ENCODE results near the gene UGT2B28.
"Not testable (repeated sequence)": the region's sequence is repeated elsewhere in the genome, so short reads cannot be mapped to it uniquely, and the experiment has no call there.

The UGT2B28 gene

DNA sequence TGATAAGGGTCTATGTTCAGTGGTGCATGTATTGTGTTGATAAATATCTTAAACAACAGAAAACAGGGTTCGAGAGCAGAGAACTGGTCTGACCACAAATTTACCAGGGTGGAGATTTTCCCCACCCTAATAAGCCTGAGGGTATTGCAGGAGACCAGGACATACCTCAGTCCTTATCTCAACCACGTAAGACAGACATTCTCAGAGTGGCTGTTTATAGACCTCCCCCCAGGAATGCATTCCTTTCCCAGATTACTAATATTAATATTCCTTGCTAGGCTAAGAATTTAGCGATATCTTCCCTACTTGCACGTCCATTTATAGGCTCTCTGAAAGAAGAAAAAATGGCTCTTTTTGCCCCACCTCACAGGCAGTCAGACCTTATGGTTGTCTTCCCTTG lies 16.1 kb downstream of the UGT2B28 start:
- not testable (repeated sequence) for H3K4me1 ChIP-seq (ENCODE audit: insufficient read depth, poor library complexity, severe bottlenecking); H3K36me3 ChIP-seq (ENCODE audit: low read depth); H3K4me3 ChIP-seq (ENCODE audit: severe bottlenecking); H3K27ac ChIP-seq (ENCODE audit: poor library complexity, severe bottlenecking); H3K27me3 ChIP-seq (ENCODE audit: insufficient read depth, poor library complexity, severe bottlenecking); DNase-seq (ENCODE audit: low spot score); ATAC-seq (ENCODE audit: low read depth); H3K9me3 ChIP-seq (ENCODE audit: severe bottlenecking)

DNA sequence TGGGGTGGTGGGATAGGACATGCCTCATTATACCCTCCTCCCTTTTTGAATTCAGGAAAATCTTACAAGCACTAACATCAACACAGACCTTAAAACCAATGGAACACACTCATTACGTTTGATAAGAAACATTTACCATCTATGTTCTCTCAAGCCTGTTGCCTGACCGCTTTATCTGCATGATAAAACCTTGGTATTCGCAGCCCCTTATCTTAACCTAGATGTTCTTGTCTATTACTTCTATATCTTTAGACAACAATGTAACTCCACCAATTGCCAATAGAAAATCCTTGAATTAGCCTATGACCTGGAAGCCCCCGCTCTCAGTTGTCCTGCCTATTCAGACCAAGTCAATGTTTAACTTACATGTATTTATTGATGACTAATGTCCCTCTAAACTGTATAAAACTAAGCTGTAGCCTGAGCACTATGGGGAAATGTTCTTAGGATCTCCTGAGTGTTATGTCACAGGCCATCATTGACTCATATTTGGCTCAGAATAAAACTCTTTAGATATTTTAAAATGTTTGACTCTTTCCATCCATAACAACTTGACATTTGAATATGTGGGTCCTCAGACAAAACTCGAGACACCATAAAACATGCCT lies 28.3 kb downstream of the UGT2B28 start:
- DNase-seq (ENCODE audit: low spot score); H3K9me3 ChIP-seq (ENCODE audit: severe bottlenecking); H3K27ac ChIP-seq (ENCODE audit: poor library complexity, severe bottlenecking); H3K4me3 ChIP-seq (ENCODE audit: severe bottlenecking); H3K27me3 ChIP-seq (ENCODE audit: insufficient read depth, poor library complexity, severe bottlenecking); ATAC-seq (ENCODE audit: low read depth); H3K4me1 ChIP-seq (ENCODE audit: insufficient read depth, poor library complexity, severe bottlenecking); H3K36me3 ChIP-seq (ENCODE audit: low read depth): not testable (repeated sequence)

- not testable (repeated sequence) for H3K36me3 ChIP-seq (ENCODE audit: low read depth); H3K9me3 ChIP-seq (ENCODE audit: severe bottlenecking); H3K4me1 ChIP-seq (ENCODE audit: insufficient read depth, poor library complexity, severe bottlenecking); DNase-seq (ENCODE audit: low spot score); H3K4me3 ChIP-seq (ENCODE audit: severe bottlenecking); ATAC-seq (ENCODE audit: low read depth); H3K27ac ChIP-seq (ENCODE audit: poor library complexity, severe bottlenecking); H3K27me3 ChIP-seq (ENCODE audit: insufficient read depth, poor library complexity, severe bottlenecking)
Measured at GRCh38 chr4:69309549-69310076, 29.3 kb downstream of the UGT2B28 start.

- not testable (repeated sequence) for H3K4me1 ChIP-seq (ENCODE audit: insufficient read depth, poor library complexity, severe bottlenecking); H3K9me3 ChIP-seq (ENCODE audit: severe bottlenecking); H3K27ac ChIP-seq (ENCODE audit: poor library complexity, severe bottlenecking); H3K27me3 ChIP-seq (ENCODE audit: insufficient read depth, poor library complexity, severe bottlenecking); ATAC-seq (ENCODE audit: low read depth); H3K4me3 ChIP-seq (ENCODE audit: severe bottlenecking); H3K36me3 ChIP-seq (ENCODE audit: low read depth); DNase-seq (ENCODE audit: low spot score)
Measured at GRCh38 chr4:69310262-69310661, 30.0 kb downstream of the UGT2B28 start.

GRCh38 chr4:69317669-69318298 lies 37.5 kb downstream of the UGT2B28 start:
- ATAC-seq (ENCODE audit: low read depth); DNase-seq (ENCODE audit: low spot score); H3K36me3 ChIP-seq (ENCODE audit: low read depth); H3K4me3 ChIP-seq (ENCODE audit: severe bottlenecking); H3K27ac ChIP-seq (ENCODE audit: poor library complexity, severe bottlenecking); H3K9me3 ChIP-seq (ENCODE audit: severe bottlenecking); H3K27me3 ChIP-seq (ENCODE audit: insufficient read depth, poor library complexity, severe bottlenecking); H3K4me1 ChIP-seq (ENCODE audit: insufficient read depth, poor library complexity, severe bottlenecking): not testable (repeated sequence)
- TF ChIP-seq, protein P1, sequence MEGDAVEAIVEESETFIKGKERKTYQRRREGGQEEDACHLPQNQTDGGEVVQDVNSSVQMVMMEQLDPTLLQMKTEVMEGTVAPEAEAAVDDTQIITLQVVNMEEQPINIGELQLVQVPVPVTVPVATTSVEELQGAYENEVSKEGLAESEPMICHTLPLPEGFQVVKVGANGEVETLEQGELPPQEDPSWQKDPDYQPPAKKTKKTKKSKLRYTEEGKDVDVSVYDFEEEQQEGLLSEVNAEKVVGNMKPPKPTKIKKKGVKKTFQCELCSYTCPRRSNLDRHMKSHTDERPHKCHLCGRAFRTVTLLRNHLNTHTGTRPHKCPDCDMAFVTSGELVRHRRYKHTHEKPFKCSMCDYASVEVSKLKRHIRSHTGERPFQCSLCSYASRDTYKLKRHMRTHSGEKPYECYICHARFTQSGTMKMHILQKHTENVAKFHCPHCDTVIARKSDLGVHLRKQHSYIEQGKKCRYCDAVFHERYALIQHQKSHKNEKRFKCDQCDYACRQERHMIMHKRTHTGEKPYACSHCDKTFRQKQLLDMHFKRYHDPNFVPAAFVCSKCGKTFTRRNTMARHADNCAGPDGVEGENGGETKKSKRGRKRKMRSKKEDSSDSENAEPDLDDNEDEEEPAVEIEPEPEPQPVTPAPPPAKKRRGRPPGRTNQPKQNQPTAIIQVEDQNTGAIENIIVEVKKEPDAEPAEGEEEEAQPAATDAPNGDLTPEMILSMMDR (IDR thresholded peaks at IDR 0.05; ENCODE audit: poor library complexity, severe bottlenecking), result peak; percentile 25

DNA sequence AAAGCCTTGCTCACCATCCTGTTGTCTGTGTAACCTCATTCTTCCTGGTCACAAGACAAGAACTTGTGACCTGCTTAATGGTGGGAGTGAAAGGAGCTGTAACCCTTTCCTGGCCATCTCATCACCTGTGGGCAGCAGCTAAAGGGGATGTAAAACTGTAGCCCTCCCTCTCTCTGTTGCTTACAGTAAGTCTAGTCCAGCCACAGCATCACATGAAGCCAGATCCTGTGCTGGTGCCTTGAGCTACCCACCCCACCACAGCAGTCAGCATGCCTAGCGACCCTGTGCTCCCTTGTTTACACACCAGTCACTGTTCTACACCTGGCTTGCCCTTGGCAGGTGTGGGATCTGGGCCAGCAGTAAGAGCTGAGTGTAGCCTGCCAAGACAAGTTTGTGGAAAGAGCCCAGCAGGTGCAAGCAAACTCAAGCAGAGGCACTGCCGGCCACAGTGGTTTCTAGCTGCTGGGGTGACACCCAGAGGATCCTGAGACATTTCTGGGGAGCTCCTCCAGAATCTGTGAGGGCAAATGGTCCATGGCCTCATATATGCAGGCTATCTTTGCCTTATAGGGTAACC lies 41.0 kb downstream of the UGT2B28 start:
- Histone ChIP-seq H3K4me3 (ENCODE audit: severe bottlenecking) (no peak overlapping the region), H3K27ac (ENCODE audit: poor library complexity, severe bottlenecking) (no peak overlapping the region), H3K4me1 (ENCODE audit: insufficient read depth, poor library complexity, severe bottlenecking) (no peaks in the 10 kb centered on the region), H3K9me3 (ENCODE audit: severe bottlenecking) (no peaks in the 10 kb centered on the region), H3K27me3 (ENCODE audit: insufficient read depth, poor library complexity, severe bottlenecking) (no peaks in the 10 kb centered on the region), H3K36me3 (ENCODE audit: low read depth) (no peaks in the 10 kb centered on the region)
- ATAC-seq (ENCODE audit: low read depth) (no peak), DNase-seq (ENCODE audit: low spot score) (no peak)
- TF ChIP-seq, protein P1 (IDR thresholded peaks at IDR 0.05; ENCODE audit: poor library complexity, severe bottlenecking), result no peak
